ENCODE data around the gene PEAK3. TPM values are rescaled to one million over a fixed set of nuclear protein-coding genes. Genes with fewer than 3 reads are reported as not detected.
A peak's percentile ranks its signal among the peaks of the same experiment; 100 is the strongest.

PEAK3 gene
- total and polyA plus RNA-seq, 9 of the 15 experiments (the other 6 are each of a cell fraction or from before 2014, with no cell fraction given), result 0.07 to 0.40 TPM; not detected in 7

- TF ChIP-seq ZMIZ1 (IDR thresholded peaks at IDR 0.05; ENCODE audit: low read depth in 2 of 2, low read length in 2 of 2) (no peak), ARHGAP35 (IDR thresholded peaks at IDR 0.05; ENCODE audit: partially characterized antibody) (no peak), ZNF639 (CRISPR knock-in tag; conservative IDR thresholded peaks at IDR 0.05 in 1 of 2, IDR thresholded peaks at IDR 0.05 in 1 of 2) (no peak), HDAC1 (IDR thresholded peaks at IDR 0.05) (0 out of 4 replicates have a peak, but pooled peaks of 1 of the 2 experiments have one; percentile 1), ASH1L (IDR thresholded peaks at IDR 0.05; ENCODE audit: borderline replicate concordance, low read depth, partially characterized antibody) (no peak), CBX5 (IDR thresholded peaks at IDR 0.05; ENCODE audit: borderline replicate concordance, low read depth) (no peak), NR3C1 (CRISPR knock-in tag; IDR thresholded peaks at IDR 0.05) (no peak), PHF20 (IDR thresholded peaks at IDR 0.05; ENCODE audit: partially characterized antibody) (peak; percentile 41), MCM2 (IDR thresholded peaks at IDR 0.05; ENCODE audit: low read depth) (no peak), IRF1 (CRISPR knock-in tag; IDR thresholded peaks at IDR 0.05; ENCODE audit: borderline replicate concordance) (no peak; the same call in 1 of the 2 replicates), NFIC (IDR thresholded peaks at IDR 0.05) (no peak), NCOA2 (IDR thresholded peaks at IDR 0.05; ENCODE audit: partially characterized antibody in 2 of 2) (no peak), ZNF431 (CRISPR knock-in tag; IDR thresholded peaks at IDR 0.05) (no peak), ZBTB11 (CRISPR knock-in tag; IDR thresholded peaks at IDR 0.05) (peak in 1 of 3 experiments; percentile 5; a peak in 1 of 6 replicates), HIVEP1 (CRISPR knock-in tag; IDR thresholded peaks at IDR 0.05) (no peak)
These were observed 44.7 kb downstream of the PEAK3 start (continued) for GRCh38 chr19:2237051-2237868.
